HEK293T (cell line): Measurements from ENCODE around the gene C2CD3.

Experiments used
- CTCF ChIA-PET: fragments of 350-600 bp; formaldehyde crosslinking; extraction: SDS; loops from one replicate; lab custom pipeline; 2021; ENCODE audit warnings: antibody characterized with exemption, inconsistent platforms; lab: Yijun Ruan, JAX
- POLR2A ChIA-PET: fragments of 350-600 bp; formaldehyde crosslinking; extraction: SDS; loops from one replicate; lab custom pipeline; 2020; ENCODE audit warnings: antibody characterized with exemption, inconsistent platforms; lab: Yijun Ruan, JAX
- DNase-seq: peaks from one replicate; pipeline ENCODE4 v3.0.0; 2012; ENCODE audit warnings: mixed read lengths; ENCODE audit errors: extremely low spot score
- ARNT ChIP-seq: fragments of 450-650 bp; IDR thresholded peaks from 2 replicates; pipeline ENCODE4 v1.6.1; 2017; ENCODE audit warnings: mild to moderate bottlenecking
- BHLHE40 ChIP-seq: fragments of 450-650 bp; IDR thresholded peaks from 2 replicates; pipeline ENCODE4 v1.6.1; 2016; ENCODE audit warnings: mild to moderate bottlenecking, moderate library complexity, borderline replicate concordance
- CTBP1 ChIP-seq: fragments of 450-650 bp; IDR thresholded peaks from 2 replicates; pipeline ENCODE4 v1.6.1; 2016; ENCODE audit warnings: borderline replicate concordance
- ELF4 ChIP-seq: fragments of 450-650 bp; IDR thresholded peaks from 2 replicates; pipeline ENCODE4 v1.6.1; 2017; ENCODE audit warnings: antibody characterized with exemption
- FOXA1 ChIP-seq: fragments of 450-650 bp; IDR thresholded peaks from 2 replicates; pipeline ENCODE4 v1.6.1; 2016; ENCODE audit warnings: mild to moderate bottlenecking
- FOXK2 ChIP-seq: fragments of 450-650 bp; IDR thresholded peaks from 2 replicates; pipeline ENCODE4 v1.6.1; 2016; ENCODE audit warnings: mild to moderate bottlenecking
- FOXM1 ChIP-seq: fragments of 450-650 bp; IDR thresholded peaks from 2 replicates; pipeline ENCODE4 v1.6.1; 2017; ENCODE audit warnings: mild to moderate bottlenecking, borderline replicate concordance
- HDGF ChIP-seq: fragments of 450-650 bp; IDR thresholded peaks from 2 replicates; pipeline ENCODE4 v1.6.1; 2017; ENCODE audit warnings: antibody characterized with exemption, borderline replicate concordance
- L3MBTL2 ChIP-seq: fragments of 450-650 bp; conservative IDR thresholded peaks from 2 replicates; pipeline ENCODE4 v1.6.1; 2016; ENCODE audit warnings: mild to moderate bottlenecking
- LEF1 ChIP-seq: fragments of 450-650 bp; IDR thresholded peaks from 2 replicates; pipeline ENCODE4 v1.6.1; 2017; ENCODE audit warnings: mild to moderate bottlenecking, borderline replicate concordance
- NFRKB ChIP-seq: fragments of 450-650 bp; IDR thresholded peaks from 2 replicates; pipeline ENCODE4 v1.6.1; 2016; ENCODE audit warnings: mild to moderate bottlenecking, moderate library complexity
- PKNOX1 ChIP-seq: fragments of 450-650 bp; IDR thresholded peaks from 2 replicates; pipeline ENCODE4 v1.6.1; 2016
- SP1 ChIP-seq: fragments of 450-650 bp; IDR thresholded peaks from 2 replicates; pipeline ENCODE4 v1.6.1; 2017
- SUZ12 ChIP-seq: fragments of 450-650 bp; IDR thresholded peaks from 2 replicates; pipeline ENCODE4 v1.6.1; 2016; ENCODE audit warnings: mild to moderate bottlenecking
- TARDBP ChIP-seq: fragments of 450-650 bp; IDR thresholded peaks from 2 replicates; pipeline ENCODE4 v1.6.1; 2016
- ZNF384 ChIP-seq: fragments of 450-650 bp; IDR thresholded peaks from 2 replicates; pipeline ENCODE4 v1.6.1; 2016

The C2CD3 gene

DNA sequence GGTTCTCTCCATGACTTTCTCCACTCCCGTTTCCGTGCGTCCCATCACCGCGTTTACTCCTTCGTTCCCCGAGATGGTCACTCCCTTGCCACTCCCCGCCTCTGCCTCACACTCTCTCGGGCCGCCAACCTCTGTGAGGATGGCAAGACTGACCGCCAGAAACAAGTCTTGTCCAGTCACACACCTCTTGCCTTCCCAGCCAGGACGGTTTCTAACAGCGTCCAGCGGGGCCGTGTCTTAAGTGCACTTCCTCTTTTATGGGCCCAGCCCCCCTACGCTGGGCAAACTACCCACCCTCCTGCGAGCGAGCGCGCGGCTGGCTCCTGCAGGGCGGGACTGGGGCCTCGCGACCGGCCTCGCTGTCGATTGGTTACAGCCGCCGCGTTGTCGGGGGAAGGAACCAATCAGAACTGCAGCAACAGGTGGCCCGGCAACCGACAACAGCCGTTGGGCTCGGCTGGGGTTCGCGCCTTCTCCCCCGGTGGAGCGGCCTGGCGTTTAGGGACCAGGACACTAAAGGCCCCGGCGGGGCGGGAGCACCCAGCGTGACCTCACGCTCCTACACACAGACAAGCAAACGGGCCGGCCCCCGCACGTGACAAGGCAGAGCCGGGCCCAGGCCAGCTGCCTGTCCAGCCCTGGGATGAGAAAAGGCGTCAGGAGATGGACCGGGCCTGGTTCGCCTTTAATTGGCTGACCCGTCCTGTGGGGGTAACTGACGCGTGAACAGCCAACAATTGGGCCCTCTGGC is 187.6 kb downstream of the C2CD3 start:
- peak; percentile 96 for DNase-seq
- POLR2A ChIA-PET, result interaction anchor here (0.6 to 2.5 kb wide), 24 partner anchors 9 to 609 kb away, joined by 3 to 16 read pairs (median 4); partner anchors contain the start of genes C2CD3, FAM168A, LIPT2 and POLD3

DNA sequence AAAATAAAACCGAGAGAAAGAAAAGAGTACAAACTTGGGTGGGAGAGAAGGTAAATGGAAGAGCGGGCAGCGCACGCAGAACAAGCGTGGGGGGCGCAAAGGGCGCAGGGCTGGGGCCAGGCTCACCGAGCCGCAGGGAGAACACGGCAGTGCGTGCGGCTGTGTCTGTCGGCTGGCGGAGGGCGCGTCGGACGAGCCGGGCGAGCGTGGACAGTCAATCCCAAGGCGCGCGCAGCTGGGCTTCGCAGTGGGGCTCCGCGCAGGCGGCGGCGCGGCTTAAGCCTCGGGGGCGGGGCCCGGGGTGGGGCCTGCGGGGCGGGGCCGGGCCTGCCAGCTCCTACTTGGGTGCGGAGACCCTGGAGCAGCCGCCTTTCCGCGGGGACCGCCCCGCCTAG is 188.2 kb downstream of the C2CD3 start, which contains the start of gene UCP2:
Gene UCP2, minus strand, starts transcription at position 249 of the 395 bp plus-strand sequence. CDS start 4,465 bp downstream, outside the sequence.
- DNase-seq, result peak; percentile 88
- ChIA-PET CTCF (no interaction called here), POLR2A (interaction anchor here (0.6 to 2.5 kb wide), 22 partner anchors 8 to 610 kb away, joined by 3 to 16 read pairs (median 4); partner anchors contain the start of genes C2CD3, FAM168A, LIPT2 and POLD3)

More for the DNA sequence above, 187.6 kb downstream of the C2CD3 start:
- TF ChIP-seq FOXA1, result no peak
- peak; percentile 79 for TF ChIP-seq FOXM1
- TF ChIP-seq LEF1, result no peak
- no peak for TF ChIP-seq ZNF384
- TF ChIP-seq TARDBP, result no peak
- TF ChIP-seq PKNOX1, result peak; percentile 39
- TF ChIP-seq NFRKB, result no peak
- no peak for TF ChIP-seq SUZ12
- no peak for TF ChIP-seq CTBP1
- TF ChIP-seq BHLHE40, result no peak
- no peak for TF ChIP-seq SP1
- peak; percentile 93 for TF ChIP-seq L3MBTL2
- TF ChIP-seq ARNT, result no peak
- no peak for TF ChIP-seq ELF4
- no peak for TF ChIP-seq FOXK2
- no peak for TF ChIP-seq HDGF
- CTCF ChIA-PET, result no interaction called here

GRCh38 chr11:73981051-73981805 is 189.6 kb downstream of the C2CD3 start:
- POLR2A ChIA-PET, result interaction anchor here (1.4 to 2.5 kb wide), 4 partner anchors 8 to 383 kb away, joined by 3 to 13 read pairs (median 8); partner anchors contain the start of gene FAM168A
- TF ChIP-seq SUZ12, result no peak
- TF ChIP-seq SP1, result no peak
- no peak for TF ChIP-seq FOXM1
- no peak for TF ChIP-seq HDGF
- no peak for TF ChIP-seq ZNF384
- TF ChIP-seq ARNT, result no peak
- no peak for TF ChIP-seq LEF1
- TF ChIP-seq ELF4, result no peak
- no peak for TF ChIP-seq L3MBTL2
- DNase-seq, result no peak
- CTCF ChIA-PET, result interaction anchor here (0.6 kb wide), 1 partner anchor 14 kb away, joined by 3 read pairs; no protein-coding TSS in a partner anchor

More for the DNA sequence above, 188.2 kb downstream of the C2CD3 start, which contains the start of gene UCP2:
- TF ChIP-seq ELF4 (no peak), CTBP1 (peak; percentile 30; the same call in 1 of the 2 replicates), SUZ12 (no peak)

DNA sequence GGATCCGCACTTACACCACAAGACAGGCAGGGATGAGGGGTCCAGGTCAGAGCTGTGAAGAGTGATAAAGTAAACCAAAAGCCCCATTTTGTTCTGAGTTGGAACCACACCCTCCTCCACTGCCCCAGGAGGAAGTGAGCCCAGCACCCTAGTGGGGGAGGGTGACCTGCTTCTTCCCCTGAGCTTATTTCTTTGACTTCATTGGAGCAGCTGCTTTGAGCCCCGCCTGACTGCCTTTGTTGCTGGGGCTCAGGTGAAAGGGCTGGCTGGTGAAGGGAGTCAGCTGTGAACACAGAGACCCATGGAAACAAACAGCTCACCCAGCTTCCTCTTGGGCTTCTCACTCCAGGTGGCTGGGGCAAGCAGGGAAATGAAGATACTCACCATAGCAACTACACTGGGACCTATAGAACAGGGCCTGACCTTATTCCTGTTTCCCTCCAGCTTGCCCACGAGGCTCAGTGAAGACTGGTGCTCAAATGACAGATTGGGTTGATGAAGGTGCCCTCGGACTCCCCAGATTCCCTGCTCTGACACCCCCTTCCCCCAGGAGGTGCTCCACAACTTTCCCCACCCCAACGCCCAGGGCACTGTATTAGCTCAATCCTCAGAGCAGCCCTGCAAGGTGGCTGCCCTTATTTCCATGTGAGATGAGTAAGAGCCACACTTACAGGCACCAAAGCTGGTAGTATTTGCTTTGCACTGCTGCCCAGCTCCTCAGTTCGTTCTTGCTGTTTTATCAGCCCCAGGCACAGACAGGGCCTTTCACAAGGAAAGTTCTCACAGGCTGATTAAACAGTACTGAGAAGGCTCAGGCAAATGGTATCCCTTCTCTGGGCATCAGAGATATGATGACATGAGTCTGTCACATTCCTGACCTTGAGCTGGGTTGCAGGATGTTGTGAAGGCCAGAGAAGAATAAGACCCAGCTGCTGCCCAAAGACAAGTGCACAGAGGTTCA is 190.5 kb downstream of the C2CD3 start:
- ChIA-PET POLR2A (interaction anchor here (2.5 kb wide), 1 partner anchor 23 kb away, joined by 8 read pairs; no protein-coding TSS in a partner anchor), CTCF (interaction anchor here (0.7 kb wide), 1 partner anchor 29 kb away, joined by 3 read pairs; no protein-coding TSS in a partner anchor)
- TF ChIP-seq ELF4, result no peak
- TF ChIP-seq SUZ12, result no peak
- no peak for TF ChIP-seq ARNT
- no peak for TF ChIP-seq NFRKB
- no peak for TF ChIP-seq HDGF
- TF ChIP-seq ZNF384, result no peak
- no peak for TF ChIP-seq LEF1
- no peak for TF ChIP-seq FOXK2
- TF ChIP-seq BHLHE40, result no peak
- TF ChIP-seq SP1, result no peak
- TF ChIP-seq FOXA1, result no peak
- no peak for TF ChIP-seq TARDBP
- no peak for TF ChIP-seq FOXM1
- no peak for TF ChIP-seq CTBP1
- DNase-seq, result no peak

GRCh38 chr11:73978576-73979086 is 192.2 kb downstream of the C2CD3 start:
- ChIA-PET POLR2A (no interaction called here), CTCF (interaction anchor here (0.6 kb wide), 1 partner anchor 15 kb away, joined by 3 read pairs; no protein-coding TSS in a partner anchor)
- no peak for TF ChIP-seq LEF1
- no peak for TF ChIP-seq ZNF384
- no peak for TF ChIP-seq HDGF
- no peak for TF ChIP-seq BHLHE40
- no peak for TF ChIP-seq SP1
- TF ChIP-seq ARNT, result no peak
- TF ChIP-seq NFRKB, result no peak
- no peak for TF ChIP-seq L3MBTL2
- TF ChIP-seq FOXM1, result no peak
- no peak for TF ChIP-seq PKNOX1
- no peak for TF ChIP-seq CTBP1
- no peak for TF ChIP-seq FOXA1
- no peak for TF ChIP-seq TARDBP
- no peak for DNase-seq
